Measurements from ENCODE around the gene ZDHHC19. TPM values are rescaled to one million over a fixed set of nuclear protein-coding genes. Genes with fewer than 3 reads are reported as not detected.
"Not testable (repeated sequence)": the region's sequence is repeated elsewhere in the genome, so short reads cannot be mapped to it uniquely, and the experiment has no call there.

The ZDHHC19 gene
- total RNA-seq, 1 experiment from 2014 or later: not detected

- no peak overlapping the region for H3K4me3 ChIP-seq (ENCODE audit: low read length)
- H3K9me2 ChIP-seq (replicated peaks; ENCODE audit: insufficient read depth, low read length): no peaks in the 10 kb centered on the region
- H3K27ac ChIP-seq (ENCODE audit: low read length): no peak overlapping the region
- peak overlapping the region; percentile 16; the same call in 1 of the 2 replicates for H2AFZ ChIP-seq (ENCODE audit: low read length)
- DNase-seq: no peak
- H3K4me1 ChIP-seq (ENCODE audit: low read length): no peaks in the 10 kb centered on the region
- H3K9ac ChIP-seq (ENCODE audit: low read length): no peak overlapping the region
- H4K20me1 ChIP-seq (ENCODE audit: insufficient read depth, low read depth, low read length): no peaks in the 10 kb centered on the region
- H3K9me3 ChIP-seq (ENCODE audit: low read length): no peaks in the 10 kb centered on the region
- no peaks in the 10 kb centered on the region for H3K36me3 ChIP-seq (ENCODE audit: insufficient read depth, low read length)
- no peaks in the 10 kb centered on the region for H3K27me3 ChIP-seq (ENCODE audit: low read length)
- no peak overlapping the region for H3K4me2 ChIP-seq (ENCODE audit: low read depth, low read length, poor library complexity, severe bottlenecking)
- H3K79me2 ChIP-seq (ENCODE audit: low read length): no peaks in the 10 kb centered on the region
Observed at GRCh38 chr3:196192524-196193051, 18.6 kb downstream of the ZDHHC19 start.

- Histone ChIP-seq H4K20me1 (ENCODE audit: insufficient read depth, low read depth, low read length) (no peaks in the 10 kb centered on the region), H2AFZ (ENCODE audit: low read length) (0 out of 2 replicates have a peak overlapping the region, but pooled peaks have one; percentile 16), H3K9me2 (replicated peaks; ENCODE audit: insufficient read depth, low read length) (no peaks in the 10 kb centered on the region), H3K9me3 (ENCODE audit: low read length) (no peaks in the 10 kb centered on the region), H3K4me2 (ENCODE audit: low read depth, low read length, poor library complexity, severe bottlenecking) (no peak overlapping the region), H3K4me3 (ENCODE audit: low read length) (no peak overlapping the region), H3K4me1 (ENCODE audit: low read length) (peaks cover 2% of the 10 kb centered on the region), H3K79me2 (ENCODE audit: low read length) (no peaks in the 10 kb centered on the region), H3K27ac (ENCODE audit: low read length) (no peak overlapping the region), H3K9ac (ENCODE audit: low read length) (no peak overlapping the region), H3K27me3 (ENCODE audit: low read length) (no peaks in the 10 kb centered on the region), H3K36me3 (ENCODE audit: insufficient read depth, low read length) (no peaks in the 10 kb centered on the region)
- peak; percentile 42 for DNase-seq
Observed at GRCh38 chr3:196192036-196192523, 19.1 kb downstream of the ZDHHC19 start.

- Histone ChIP-seq H3K9ac (ENCODE audit: low read length) (no peak overlapping the region), H3K4me1 (ENCODE audit: low read length) (peaks cover 8% of the 10 kb centered on the region), H3K79me2 (ENCODE audit: low read length) (no peaks in the 10 kb centered on the region), H2AFZ (ENCODE audit: low read length) (no peak overlapping the region), H4K20me1 (ENCODE audit: insufficient read depth, low read depth, low read length) (no peaks in the 10 kb centered on the region), H3K27me3 (ENCODE audit: low read length) (no peaks in the 10 kb centered on the region), H3K4me2 (ENCODE audit: low read depth, low read length, poor library complexity, severe bottlenecking) (no peak overlapping the region), H3K9me2 (replicated peaks; ENCODE audit: insufficient read depth, low read length) (no peaks in the 10 kb centered on the region), H3K9me3 (ENCODE audit: low read length) (no peaks in the 10 kb centered on the region), H3K27ac (ENCODE audit: low read length) (no peak overlapping the region), H3K36me3 (ENCODE audit: insufficient read depth, low read length) (no peaks in the 10 kb centered on the region), H3K4me3 (ENCODE audit: low read length) (no peak overlapping the region)
- no peak for DNase-seq
Observed at GRCh38 chr3:196189566-196190347, 21.4 kb downstream of the ZDHHC19 start.

GRCh38 chr3:196186651-196187573, 24.3 kb downstream of the ZDHHC19 start:
- H3K4me1 ChIP-seq (ENCODE audit: low read length): peaks cover 8% of the 10 kb centered on the region
- no peaks in the 10 kb centered on the region for H3K36me3 ChIP-seq (ENCODE audit: insufficient read depth, low read length)
- H3K9me2 ChIP-seq (replicated peaks; ENCODE audit: insufficient read depth, low read length): no peaks in the 10 kb centered on the region
- H3K79me2 ChIP-seq (ENCODE audit: low read length): no peaks in the 10 kb centered on the region
- peak overlapping the region; percentile 38 for H3K4me2 ChIP-seq (ENCODE audit: low read depth, low read length, poor library complexity, severe bottlenecking)
- no peak overlapping the region for H3K27ac ChIP-seq (ENCODE audit: low read length)
- no peaks in the 10 kb centered on the region for H4K20me1 ChIP-seq (ENCODE audit: insufficient read depth, low read depth, low read length)
- H3K9me3 ChIP-seq (ENCODE audit: low read length): no peaks in the 10 kb centered on the region
- H2AFZ ChIP-seq (ENCODE audit: low read length): peak overlapping the region; percentile 55; the same call in 1 of the 2 replicates
- DNase-seq: no peak
- H3K27me3 ChIP-seq (ENCODE audit: low read length): no peaks in the 10 kb centered on the region
- peak overlapping the region; percentile 34; the same call in 1 of the 2 replicates for H3K9ac ChIP-seq (ENCODE audit: low read length)
- H3K4me3 ChIP-seq (ENCODE audit: low read length): no peak overlapping the region

- Histone ChIP-seq H3K36me3 (ENCODE audit: insufficient read depth, low read length) (no peaks in the 10 kb centered on the region), H4K20me1 (ENCODE audit: insufficient read depth, low read depth, low read length) (no peaks in the 10 kb centered on the region), H3K9ac (ENCODE audit: low read length) (no peak overlapping the region), H3K27me3 (ENCODE audit: low read length) (no peaks in the 10 kb centered on the region), H3K79me2 (ENCODE audit: low read length) (no peaks in the 10 kb centered on the region), H3K4me1 (ENCODE audit: low read length) (peaks cover 11% of the 10 kb centered on the region), H3K27ac (ENCODE audit: low read length) (no peak overlapping the region), H3K9me2 (replicated peaks; ENCODE audit: insufficient read depth, low read length) (no peaks in the 10 kb centered on the region), H3K4me2 (ENCODE audit: low read depth, low read length, poor library complexity, severe bottlenecking) (no peak overlapping the region), H3K4me3 (ENCODE audit: low read length) (no peak overlapping the region), H3K9me3 (ENCODE audit: low read length) (no peaks in the 10 kb centered on the region), H2AFZ (ENCODE audit: low read length) (no peak overlapping the region)
- no peak for DNase-seq
Observed at GRCh38 chr3:196184881-196185280, 26.3 kb downstream of the ZDHHC19 start.

GRCh38 chr3:196184169-196184432, 27.1 kb downstream of the ZDHHC19 start:
- H3K27me3 ChIP-seq (ENCODE audit: low read length); DNase-seq; H3K4me2 ChIP-seq (ENCODE audit: low read depth, low read length, poor library complexity, severe bottlenecking); H3K27ac ChIP-seq (ENCODE audit: low read length); H3K36me3 ChIP-seq (ENCODE audit: insufficient read depth, low read length); H3K9me3 ChIP-seq (ENCODE audit: low read length); H3K9ac ChIP-seq (ENCODE audit: low read length); H3K4me3 ChIP-seq (ENCODE audit: low read length); H3K79me2 ChIP-seq (ENCODE audit: low read length); H3K9me2 ChIP-seq (replicated peaks; ENCODE audit: insufficient read depth, low read length); H2AFZ ChIP-seq (ENCODE audit: low read length); H4K20me1 ChIP-seq (ENCODE audit: insufficient read depth, low read depth, low read length): not testable (repeated sequence)
- peaks cover 19% of the 10 kb centered on the region for H3K4me1 ChIP-seq (ENCODE audit: low read length)

GRCh38 chr3:196181127-196181546, 30.1 kb downstream of the ZDHHC19 start:
- Histone ChIP-seq H3K9me2 (replicated peaks; ENCODE audit: insufficient read depth, low read length) (no peaks in the 10 kb centered on the region), H2AFZ (ENCODE audit: low read length) (no peak overlapping the region), H3K36me3 (ENCODE audit: insufficient read depth, low read length) (no peaks in the 10 kb centered on the region), H3K4me1 (ENCODE audit: low read length) (peaks cover 12% of the 10 kb centered on the region), H3K9ac (ENCODE audit: low read length) (no peak overlapping the region), H3K4me3 (ENCODE audit: low read length) (no peak overlapping the region), H3K9me3 (ENCODE audit: low read length) (no peaks in the 10 kb centered on the region), H3K79me2 (ENCODE audit: low read length) (no peaks in the 10 kb centered on the region), H3K4me2 (ENCODE audit: low read depth, low read length, poor library complexity, severe bottlenecking) (no peak overlapping the region), H3K27ac (ENCODE audit: low read length) (no peak overlapping the region), H3K27me3 (ENCODE audit: low read length) (no peaks in the 10 kb centered on the region), H4K20me1 (ENCODE audit: insufficient read depth, low read depth, low read length) (no peaks in the 10 kb centered on the region)
- DNase-seq: no peak

- no peaks in the 10 kb centered on the region for H4K20me1 ChIP-seq (ENCODE audit: insufficient read depth, low read depth, low read length)
- H3K27me3 ChIP-seq (ENCODE audit: low read length): no peaks in the 10 kb centered on the region
- peak overlapping the region; percentile 53 for H3K4me2 ChIP-seq (ENCODE audit: low read depth, low read length, poor library complexity, severe bottlenecking)
- H3K9ac ChIP-seq (ENCODE audit: low read length): peak overlapping the region; percentile 46
- H2AFZ ChIP-seq (ENCODE audit: low read length): peak overlapping the region; percentile 90; the same call in 1 of the 2 replicates
- H3K9me3 ChIP-seq (ENCODE audit: low read length): no peaks in the 10 kb centered on the region
- H3K4me1 ChIP-seq (ENCODE audit: low read length): peaks cover 12% of the 10 kb centered on the region
- no peak overlapping the region for H3K27ac ChIP-seq (ENCODE audit: low read length)
- H3K79me2 ChIP-seq (ENCODE audit: low read length): no peaks in the 10 kb centered on the region
- no peak overlapping the region; the same call in 1 of the 2 replicates for H3K4me3 ChIP-seq (ENCODE audit: low read length)
- no peaks in the 10 kb centered on the region for H3K9me2 ChIP-seq (replicated peaks; ENCODE audit: insufficient read depth, low read length)
- no peak for DNase-seq
- no peaks in the 10 kb centered on the region for H3K36me3 ChIP-seq (ENCODE audit: insufficient read depth, low read length)
Observed at GRCh38 chr3:196180346-196180745, 30.9 kb downstream of the ZDHHC19 start.
